Fibroblast of upper back skin (primary cell): Measurements from ENCODE around the gene CIITA.
A peak's percentile ranks its signal among the peaks of the same experiment; 100 is the strongest.

Experiments used
- DNase-seq: peaks from one replicate; pipeline ENCODE4 v3.0.0-alpha.2; 2013

Gene CIITA

DNA sequence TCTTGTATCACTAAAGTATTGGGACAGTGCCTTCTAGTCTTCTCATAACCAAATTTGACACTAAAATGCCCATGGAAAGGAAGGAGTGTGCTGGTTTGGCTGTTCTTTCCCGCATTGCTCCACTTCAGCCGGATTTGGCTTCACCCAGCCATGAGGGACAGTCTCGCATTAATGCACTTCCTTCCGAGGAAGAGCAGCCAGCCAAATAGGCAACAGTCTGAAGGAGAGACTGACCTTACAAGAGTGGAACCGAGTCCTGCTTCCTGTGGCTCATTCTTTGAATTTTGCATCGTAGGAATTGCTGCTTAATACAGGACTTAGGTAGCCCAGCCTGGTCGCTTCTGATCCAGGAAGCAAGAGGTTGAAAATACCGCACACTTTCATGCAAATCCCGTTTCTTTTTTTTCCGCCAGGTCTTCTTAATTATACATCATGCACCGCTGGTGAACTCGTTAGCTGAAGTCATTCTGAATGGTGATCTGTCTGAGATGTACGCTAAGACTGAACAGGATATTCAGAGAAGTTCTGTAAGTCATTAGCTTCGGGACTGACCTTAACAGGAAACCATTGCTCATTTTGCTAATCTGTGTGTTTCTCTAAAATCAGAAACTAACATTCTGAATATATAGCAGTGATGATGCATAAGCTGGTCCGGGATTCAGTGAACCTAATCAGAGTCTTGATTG is 105.6 kb downstream of the CIITA start:
- DNase-seq, result peak; percentile 40

DNA sequence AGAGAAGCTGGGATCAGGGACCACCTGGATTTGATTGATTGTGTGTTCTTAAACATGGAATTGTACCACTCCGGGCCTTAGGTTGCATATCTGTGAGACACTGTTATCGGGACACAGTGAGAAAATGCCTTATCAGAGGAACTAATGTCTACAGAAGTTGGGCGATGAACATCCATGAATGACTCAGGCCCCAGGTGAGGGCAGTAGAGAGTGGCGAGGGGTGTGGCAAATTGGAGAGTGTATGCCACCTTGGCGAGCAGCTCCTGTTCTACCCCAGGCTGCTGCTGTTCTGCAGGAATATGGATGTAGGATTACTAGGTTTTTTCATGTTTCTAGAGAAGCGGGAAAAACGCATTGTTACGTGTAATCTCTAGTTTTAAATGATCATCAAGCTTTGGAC is 106.2 kb downstream of the CIITA start:
- no peak for DNase-seq

DNA sequence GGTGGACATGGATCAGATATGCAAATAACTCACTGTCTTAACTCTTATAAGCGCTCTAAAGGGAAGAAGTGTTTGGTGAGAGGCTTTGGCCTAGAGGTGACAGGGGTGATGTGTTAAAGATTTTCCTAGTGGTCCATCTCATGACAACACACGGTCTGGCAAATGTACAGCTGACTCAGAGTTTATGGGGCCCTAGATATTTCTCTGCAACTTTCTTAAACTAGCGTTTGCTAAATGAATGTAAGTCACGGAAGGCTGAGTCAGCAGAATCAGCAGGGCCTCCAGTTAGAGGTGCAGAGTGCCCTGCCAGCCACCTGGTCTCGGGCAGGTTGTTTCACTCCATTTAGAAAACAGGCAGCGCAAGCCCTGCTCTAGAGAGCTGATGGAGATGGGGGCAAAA is 107.5 kb downstream of the CIITA start:
- peak; percentile 86 for DNase-seq
